A204.1 (cell line): ENCODE results near the gene BET1.

Source experiments
- FAIRE-seq: peaks from 2 replicates; lab custom pipeline; 2012; peaks lifted over from hg19 to GRCh38; lab: Jason Lieb, UNC

Gene BET1

DNA sequence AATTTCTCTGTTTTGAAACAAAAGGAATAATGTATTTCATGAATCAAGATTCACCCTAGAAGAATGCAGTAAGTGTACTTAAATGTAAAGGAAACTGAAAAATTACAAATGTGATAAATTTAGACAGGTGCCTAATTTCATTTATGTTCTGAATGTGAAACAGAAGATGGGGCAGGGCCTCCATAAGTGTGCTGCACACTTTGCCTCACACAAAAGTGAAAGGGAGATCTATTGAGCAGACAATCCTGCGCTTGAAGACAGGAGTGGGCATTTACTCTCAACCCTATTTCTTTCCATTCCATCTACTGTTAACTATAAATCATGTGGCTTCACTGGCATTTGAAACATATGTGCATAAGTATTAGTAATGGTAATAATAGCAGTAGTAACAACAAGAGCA lies 46.4 kb downstream of the BET1 start:
- FAIRE-seq, result no peak

- no peak for FAIRE-seq
Measured at GRCh38 chr7:93955304-93955703, 48.9 kb downstream of the BET1 start.

DNA sequence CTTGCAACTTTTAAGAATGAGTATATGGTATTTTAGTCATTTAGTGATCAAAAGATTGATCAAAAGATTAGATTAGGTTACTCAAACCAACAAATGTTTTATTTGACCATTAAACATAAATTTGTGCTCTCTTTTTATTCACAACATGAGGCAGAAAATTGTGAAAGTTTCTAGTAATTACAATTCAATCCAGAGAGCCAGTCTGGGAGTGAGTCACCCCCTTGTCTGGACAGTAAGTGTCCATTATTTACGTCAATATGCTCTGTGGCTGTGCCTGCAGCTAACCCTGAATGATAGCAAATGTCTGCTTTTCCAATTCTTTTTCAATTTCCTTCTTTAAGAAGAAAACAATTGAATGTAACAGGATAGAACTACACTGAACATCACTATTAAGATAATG lies 54.7 kb downstream of the BET1 start:
- FAIRE-seq, result no peak

GRCh38 chr7:93948873-93949272 lies 55.3 kb downstream of the BET1 start:
- FAIRE-seq, result no peak

DNA sequence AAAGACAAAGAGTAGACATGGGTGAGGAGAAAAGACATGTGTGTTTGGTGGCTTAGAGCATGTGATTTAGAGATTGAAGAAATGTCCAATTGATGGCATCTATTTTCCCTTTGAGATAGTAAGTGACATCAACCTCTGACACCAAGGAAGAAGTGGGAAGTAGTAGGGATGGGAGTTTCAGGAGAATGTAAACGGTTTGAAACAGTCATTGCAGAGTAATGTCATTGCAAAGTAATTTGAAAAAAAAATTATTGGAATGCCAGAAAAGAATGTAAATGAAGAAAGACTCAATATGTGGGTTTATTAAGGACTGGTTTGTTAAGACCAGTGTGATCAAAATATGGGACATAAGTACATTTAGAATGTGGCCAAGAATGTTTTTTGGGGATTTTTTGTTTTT lies 56.0 kb downstream of the BET1 start:
- no peak for FAIRE-seq

GRCh38 chr7:93945756-93946535 lies 58.2 kb downstream of the BET1 start:
- FAIRE-seq, result no peak

DNA sequence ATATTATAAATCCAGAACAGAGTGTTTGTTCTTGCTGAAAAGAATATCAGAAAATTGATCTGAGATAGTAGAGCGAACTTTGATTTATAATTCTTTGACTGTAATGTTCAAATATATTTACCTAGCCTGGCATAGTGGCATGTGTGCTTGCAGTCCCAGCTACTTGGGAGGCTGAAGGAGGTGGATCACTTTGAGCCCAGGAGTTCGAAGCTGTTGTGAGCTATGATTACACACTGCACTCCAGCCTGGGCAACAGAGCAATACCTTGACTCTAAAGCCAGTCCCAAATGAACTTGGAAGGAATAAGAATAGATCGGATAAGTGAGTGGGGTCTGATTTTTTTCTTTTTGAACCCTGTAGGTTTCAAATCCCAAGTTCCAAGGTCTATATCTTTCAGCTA lies 59.1 kb downstream of the BET1 start:
- no peak for FAIRE-seq

- peak; percentile 53 for FAIRE-seq
Measured at GRCh38 chr7:93944673-93945072, 59.5 kb downstream of the BET1 start.

GRCh38 chr7:93943816-93944540 lies 60.2 kb downstream of the BET1 start:
- no peak for FAIRE-seq
